A549 (cell line): ENCODE data around the gene SMTNL2. TPM values are rescaled to one million over a fixed set of nuclear protein-coding genes. Genes with fewer than 3 reads are reported as not detected.
"Not testable (repeated sequence)": the region's sequence is repeated elsewhere in the genome, so short reads cannot be mapped to it uniquely, and the experiment has no call there.

Experiments
- ATAC-seq, 2 experiments: fragments of 200-7000 bp in 1 of 2; fragments of >200 bp in 1 of 2; cut with Nextera tagmentation in 1 of 2; cut with Tn5 transposase in 1 of 2; 3 replicates each; pipeline versions ENCODE4 v1.8.0 to v1.9.1; 2018 to 2020; ENCODE audit warnings: mild to moderate bottlenecking in 1 of 2, moderate library complexity in 1 of 2
- CTCF ChIA-PET: fragments of 300-600 bp; sonication (Branson Sonifier 250); formaldehyde crosslinking; extraction: SDS; loops from one replicate; lab custom pipeline; 2021; ENCODE audit warnings: antibody characterized with exemption, inconsistent platforms; lab: Yijun Ruan, JAX
- POLR2A ChIA-PET: fragments of 350-600 bp; formaldehyde crosslinking; extraction: SDS; loops from one replicate; lab custom pipeline; 2021; ENCODE audit warnings: antibody characterized with exemption, inconsistent platforms; lab: Yijun Ruan, JAX
- DNase-seq, 2 experiments: peaks; one replicate each; pipeline versions ENCODE4 v3.0.0 to v3.0.0-alpha.2; 2011 to 2016; ENCODE audit warnings: low read depth in 1 of 2, low spot score in 1 of 2
- FAIRE-seq: peaks from 2 replicates; lab custom pipeline; 2011; peaks lifted over from hg19 to GRCh38; lab: Jason Lieb, UNC
- H3K27ac ChIP-seq, 2 experiments: fragments of >200 bp; sonication (Bioruptor Twin); formaldehyde crosslinking; 3 replicates each; pipeline ENCODE4 v1.5.1; 2016 to 2017
- H3K4me1 ChIP-seq: fragments of >200 bp; sonication (Bioruptor Twin); formaldehyde crosslinking; 3 replicates; pipeline ENCODE4 v1.6.1; 2016
- H3K4me2 ChIP-seq: fragments of >200 bp; sonication (Bioruptor Twin); formaldehyde crosslinking; 3 replicates; pipeline ENCODE4 v1.6.1; 2016
- H3K4me3 ChIP-seq: fragments of >200 bp; sonication (Bioruptor Twin); formaldehyde crosslinking; 3 replicates; pipeline ENCODE4 v1.5.1; 2016
- H3K9me3 ChIP-seq: fragments of >200 bp; sonication (Bioruptor Twin); formaldehyde crosslinking; 3 replicates; pipeline ENCODE4 v1.6.1; 2016
- BHLHE40 ChIP-seq: IDR thresholded peaks from 2 replicates; pipeline ENCODE4 v1.6.1; 2012; ENCODE audit warnings: low read depth, low read length, inconsistent platforms
- CBX2 ChIP-seq: fragments of 200-600 bp; sonication (generic); IDR thresholded peaks from 2 replicates; pipeline ENCODE4 v1.6.1; 2016; ENCODE audit warnings: low read depth, mild to moderate bottlenecking, borderline replicate concordance
- CBX8 ChIP-seq: fragments of 200-600 bp; sonication (generic); IDR thresholded peaks from 2 replicates; pipeline ENCODE4 v1.6.1; 2016
- CEBPB ChIP-seq, 2 experiments: fragments of >200 bp in 1 of 2; sonication (Bioruptor Twin) in 1 of 2; formaldehyde crosslinking in 1 of 2; IDR thresholded peaks; 2 replicates each; pipeline ENCODE4 v1.6.1; 2012 to 2016
- CHD2 ChIP-seq: fragments of 150-350 bp; IDR thresholded peaks from 2 replicates; pipeline ENCODE4 v1.6.1; 2014; ENCODE audit warnings: low read length; ENCODE audit not compliant: partially characterized antibody
- CHD4 ChIP-seq: fragments of 200-600 bp; sonication (generic); IDR thresholded peaks from 2 replicates; pipeline ENCODE4 v1.6.1; 2016; ENCODE audit warnings: antibody characterized with exemption, mild to moderate bottlenecking, borderline replicate concordance
- EHF ChIP-seq: fragments of 250-450 bp; sonication (Bioruptor Pico); IDR thresholded peaks from 2 replicates; pipeline ENCODE4 v1.5.0; 2020; ENCODE audit warnings: mild to moderate bottlenecking
- FOSB ChIP-seq: fragments of 250-450 bp; sonication (Bioruptor Pico); IDR thresholded peaks from 2 replicates; pipeline ENCODE4 v1.5.0; 2020; ENCODE audit warnings: mild to moderate bottlenecking, moderate library complexity
- FOXS1 ChIP-seq: fragments of 250-450 bp; sonication (Bioruptor Pico); IDR thresholded peaks from 2 replicates; pipeline ENCODE4 v1.5.0; 2020; ENCODE audit warnings: mild to moderate bottlenecking, moderate library complexity
- GATA3 ChIP-seq: IDR thresholded peaks from 2 replicates; pipeline ENCODE4 v1.6.1; 2012; ENCODE audit warnings: borderline replicate concordance
- HES2 ChIP-seq: fragments of >200 bp; sonication (Bioruptor Twin); formaldehyde crosslinking; IDR thresholded peaks from 2 replicates; pipeline ENCODE4 v1.6.1; 2016
- HOXA7 ChIP-seq: fragments of 250-450 bp; sonication (Bioruptor Pico); IDR thresholded peaks from 2 replicates; pipeline ENCODE4 v1.5.0; 2020; ENCODE audit warnings: mild to moderate bottlenecking, moderate library complexity
- HOXB13 ChIP-seq: fragments of 250-450 bp; sonication (Bioruptor Pico); IDR thresholded peaks from 2 replicates; pipeline ENCODE4 v1.5.0; 2020; ENCODE audit warnings: low read depth, mild to moderate bottlenecking, moderate library complexity
- HOXB5 ChIP-seq: fragments of 250-450 bp; sonication (Bioruptor Pico); IDR thresholded peaks from 2 replicates; pipeline ENCODE4 v1.5.0; 2020; ENCODE audit warnings: mild to moderate bottlenecking, moderate library complexity
- MAFK ChIP-seq: fragments of 450-650 bp; IDR thresholded peaks from 2 replicates; pipeline ENCODE4 v1.6.1; 2014; ENCODE audit not compliant: partially characterized antibody
- MAZ ChIP-seq: fragments of 150-350 bp; IDR thresholded peaks from 2 replicates; pipeline ENCODE4 v1.6.1; 2014; ENCODE audit warnings: antibody characterized with exemption, low read depth, low read length, borderline replicate concordance
- NFE2L2 ChIP-seq: fragments of 150-350 bp; conservative IDR thresholded peaks from 2 replicates; pipeline ENCODE4 v1.6.1; 2014; ENCODE audit warnings: low read length
- PHF8 ChIP-seq: fragments of 200-600 bp; sonication (generic); IDR thresholded peaks from 2 replicates; pipeline ENCODE4 v1.6.1; 2016; ENCODE audit warnings: low read depth, mild to moderate bottlenecking, antibody characterized with exemption, moderate library complexity, borderline replicate concordance
- POLR2A ChIP-seq: IDR thresholded peaks from 2 replicates; pipeline ENCODE4 v1.6.1; 2012; ENCODE audit warnings: mild to moderate bottlenecking, low read length
- RAD21 ChIP-seq, 2 experiments: fragments of >200 bp in 1 of 2; sonication (Bioruptor Twin) in 1 of 2; formaldehyde crosslinking in 1 of 2; IDR thresholded peaks in 1 of 2; conservative IDR thresholded peaks in 1 of 2; 2 replicates in 1 of 2; 3 replicates in 1 of 2; pipeline ENCODE4 v1.6.1; 2012 to 2018; ENCODE audit warnings: inconsistent platforms in 1 of 2
- RCOR1 ChIP-seq: fragments of 150-350 bp; IDR thresholded peaks from 2 replicates; pipeline ENCODE4 v1.6.1; 2014; ENCODE audit warnings: antibody characterized with exemption, low read length, low read depth
- RNF2 ChIP-seq: fragments of 200-600 bp; sonication (generic); IDR thresholded peaks from 2 replicates; pipeline ENCODE4 v1.6.1; 2016; ENCODE audit warnings: low read depth, mild to moderate bottlenecking, antibody characterized with exemption, moderate library complexity, borderline replicate concordance
- ZC3H11A ChIP-seq: fragments of 450-650 bp; IDR thresholded peaks from 2 replicates; pipeline ENCODE4 v1.6.1; 2014; ENCODE audit warnings: antibody characterized with exemption, mild to moderate bottlenecking
- ZFP36 ChIP-seq: fragments of 450-650 bp; IDR thresholded peaks from 2 replicates; pipeline ENCODE4 v1.6.1; 2014; ENCODE audit warnings: borderline replicate concordance; ENCODE audit not compliant: partially characterized antibody
- ZNF302 ChIP-seq: fragments of 250-450 bp; sonication (Bioruptor Pico); IDR thresholded peaks from 2 replicates; pipeline ENCODE4 v1.9.0; 2021; ENCODE audit warnings: inconsistent platforms, mild to moderate bottlenecking, moderate library complexity
- WGBS: methylation state at CpG from one replicate; pipeline ENCODE4 v1.1.6; 2017; ENCODE audit errors: missing lambda C conversion rate; 5-methylcytosine and 5-hydroxymethylcytosine counted together
- polyA plus RNA-seq, 4 experiments: library from polyadenylated mRNA; depleted of rRNA in 3 of 4; stranded (reverse); fragments of >200 nt; fragmentation: RNase III in 1 of 4; extraction: RNeasy Plus Mini Kit Qiagen cat#74134 plus additional on column Dnase treatment in 1 of 4; gene quantifications; 2 replicates in 3 of 4; 3 replicates in 1 of 4; pipeline ENCODE4 v1.2.3, GENCODE V29; 2011 to 2017
- TF ChIP-seq, protein P1 (sequence below): IDR thresholded peaks from 2 replicates; pipeline ENCODE4 v1.6.1; 2012; ENCODE audit warnings: low read depth, borderline replicate concordance

SMTNL2 gene
- polyA plus RNA-seq, 2 of the 4 experiments (the other 2 are of a cell fraction): 0.05 to 0.06 TPM

DNA sequence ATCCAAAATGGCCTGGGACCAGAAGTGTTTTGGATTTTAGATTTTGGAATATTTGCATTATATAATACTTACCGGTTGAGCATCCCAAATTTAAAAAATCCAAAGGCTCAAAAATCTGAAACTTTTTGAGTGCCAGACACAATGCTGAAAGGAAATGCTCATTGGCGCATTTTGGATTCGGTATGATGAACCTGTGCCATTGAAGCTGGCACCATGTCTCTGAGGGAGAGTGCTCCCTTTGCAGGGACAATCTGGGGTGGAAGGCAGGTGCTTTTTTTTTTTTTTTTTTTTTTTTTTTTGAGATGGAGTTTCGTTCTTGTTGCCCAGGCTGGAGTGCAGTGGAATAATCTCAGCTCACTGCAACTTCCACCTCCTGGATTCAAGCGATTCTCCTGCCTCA, 17.7 kb downstream of the SMTNL2 start:
- H3K27ac ChIP-seq: no peak overlapping the region
- DNase-seq (no peak), FAIRE-seq (no peak), ATAC-seq (no peak)
- H3K9me3 ChIP-seq: no peaks in the 10 kb centered on the region
- no peak overlapping the region for H3K4me2 ChIP-seq
- WGBS: 56% methylated on average over 5 of the region's 5 CpGs
- H3K4me1 ChIP-seq: peaks cover 5% of the 10 kb centered on the region; the same call in 1 of the 3 replicates
- CTCF ChIA-PET: interaction anchor here (0.6 to 18.8 kb wide), 6 partner anchors 13 to 109 kb away, joined by 3 to 186 read pairs (median 4); partner anchors contain the start of gene SMTNL2
- no peak overlapping the region for H3K4me3 ChIP-seq
- POLR2A ChIA-PET: interaction anchor here (0.7 kb wide), 1 partner anchor 51 kb away, joined by 7 read pairs; no protein-coding TSS in a partner anchor
- TF ChIP-seq RAD21 (conservative IDR thresholded peaks at IDR 0.05 in 1 of 2, IDR thresholded peaks at IDR 0.05 in 1 of 2) (no peak), POLR2A (no peak), HOXB5 (CRISPR knock-in tag) (no peak), CBX2 (no peak), BHLHE40 (no peak), FOSB (CRISPR knock-in tag) (no peak), HOXB13 (CRISPR knock-in tag) (no peak), ZFP36 (no peak), PHF8 (no peak)

- no peak for ATAC-seq
- TF ChIP-seq FOXS1 (CRISPR knock-in tag) (no peak), MAZ (no peak), PHF8 (no peak), ZNF302 (no peak), MAFK (no peak), EHF (CRISPR knock-in tag) (no peak), HES2 (no peak), CEBPB (IDR thresholded peaks at IDR 0.05) (no peak), CHD2 (no peak), CHD4 (no peak), POLR2A (no peak), HOXA7 (CRISPR knock-in tag) (no peak), ZC3H11A (no peak)
- TF ChIP-seq, protein P1, sequence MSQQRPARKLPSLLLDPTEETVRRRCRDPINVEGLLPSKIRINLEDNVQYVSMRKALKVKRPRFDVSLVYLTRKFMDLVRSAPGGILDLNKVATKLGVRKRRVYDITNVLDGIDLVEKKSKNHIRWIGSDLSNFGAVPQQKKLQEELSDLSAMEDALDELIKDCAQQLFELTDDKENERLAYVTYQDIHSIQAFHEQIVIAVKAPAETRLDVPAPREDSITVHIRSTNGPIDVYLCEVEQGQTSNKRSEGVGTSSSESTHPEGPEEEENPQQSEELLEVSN: no peak
- 86% methylated on average over 18 of the region's 18 CpGs for WGBS
- Histone ChIP-seq H3K4me1 (peaks cover 5% of the 10 kb centered on the region; the same call in 1 of the 3 replicates), H3K4me3 (no peak overlapping the region), H3K9me3 (no peaks in the 10 kb centered on the region), H3K27ac (no peak overlapping the region), H3K4me2 (no peak overlapping the region)
- ChIA-PET POLR2A (no interaction called here), CTCF (interaction anchor here (0.8 to 18.8 kb wide), 4 partner anchors 10 to 37 kb away, joined by 3 to 186 read pairs (median 32); no protein-coding TSS in a partner anchor)
- DNase-seq: no peak
- FAIRE-seq: no peak
These were observed 19.8 kb downstream of the SMTNL2 start for GRCh38 chr17:4604111-4604644.

- H3K27ac ChIP-seq, POLR2A ChIA-PET, ATAC-seq, H3K4me3 ChIP-seq, DNase-seq, H3K4me1 ChIP-seq, FAIRE-seq, H3K9me3 ChIP-seq, H3K4me2 ChIP-seq: not testable (repeated sequence)
- 79% methylated on average over 11 of the region's 11 CpGs for WGBS
- CTCF ChIA-PET: interaction anchor here (6.8 kb wide), 1 partner anchor 39 kb away, joined by 58 read pairs; no protein-coding TSS in a partner anchor
These were observed 20.4 kb downstream of the SMTNL2 start for GRCh38 chr17:4604736-4605135.

DNA sequence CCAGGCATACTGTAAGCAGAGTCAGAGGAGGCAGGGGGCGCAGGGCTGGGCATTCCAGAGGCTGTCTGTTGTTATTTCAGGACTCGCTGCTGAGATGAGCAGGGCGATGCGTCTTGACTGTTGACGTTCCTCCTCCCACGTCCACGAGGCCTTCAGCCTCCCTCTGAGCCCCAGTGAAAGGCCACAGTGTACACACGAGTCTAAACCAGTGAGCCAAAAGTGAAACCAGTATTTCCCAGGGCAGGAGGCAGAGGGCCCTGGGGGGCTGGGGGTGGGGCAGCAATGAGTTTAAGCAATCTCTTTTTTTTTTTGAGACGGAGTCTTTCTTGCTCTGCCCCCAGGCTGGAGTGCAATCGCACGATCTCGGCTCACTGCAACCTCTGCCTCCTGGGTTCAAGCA, 21.5 kb downstream of the SMTNL2 start:
- ChIA-PET POLR2A (no interaction called here), CTCF (interaction anchor here (0.9 to 6.8 kb wide), 2 partner anchors 20 to 40 kb away, joined by 4 to 58 read pairs; no protein-coding TSS in a partner anchor)
- no peak for DNase-seq
- TF ChIP-seq RCOR1 (no peak), CHD2 (no peak), NFE2L2 (no peak), RNF2 (no peak), GATA3 (no peak), ZC3H11A (no peak), FOSB (CRISPR knock-in tag) (no peak), CBX8 (no peak)
- H3K4me3 ChIP-seq: no peak overlapping the region
- H3K4me2 ChIP-seq: no peak overlapping the region
- 82% methylated on average over 12 of the region's 12 CpGs for WGBS
- no peak for FAIRE-seq
- H3K9me3 ChIP-seq: no peaks in the 10 kb centered on the region
- ATAC-seq: no peak
- H3K27ac ChIP-seq: no peak overlapping the region
- H3K4me1 ChIP-seq: no peaks in the 10 kb centered on the region
